ENCODE results near the gene RNPS1.

- TF ChIP-seq POLR2A (IDR thresholded peaks at IDR 0.05) (no peak), CTCF (IDR thresholded peaks at IDR 0.05) (no peak)
Measured at GRCh38 chr16:2252806-2253148, 15.1 kb downstream of the RNPS1 start.
